HCT116 (cell line): ENCODE data around the gene UNK. TPM values are rescaled to one million over a fixed set of nuclear protein-coding genes. Genes with fewer than 3 reads are reported as not detected.

Experiments
- ATAC-seq: fragments of 200-7000 bp; cut with Tn5 transposase; 2 replicates; pipeline ENCODE4 v1.9.1; 2020; ENCODE audit warnings: mild to moderate bottlenecking, moderate library complexity
- BruUV-seq: library from RNA; stranded (reverse); fragments of 400-500 nt; replicated peaks from 2 replicates; lab custom pipeline; 2021; lab: Mats Ljungman, UMichigan
- CTCF ChIA-PET: fragments of 300-600 bp; sonication (Branson Sonifier 250); formaldehyde crosslinking; loops from one replicate; lab custom pipeline; 2021; ENCODE audit warnings: antibody characterized with exemption; lab: Charles Lee
- POLR2A ChIA-PET: fragments of 300-600, 350-600 bp; sonication (Branson Sonifier 250); formaldehyde crosslinking; loops from one replicate; lab custom pipeline; 2021; ENCODE audit warnings: antibody characterized with exemption; lab: Charles Lee
- RAD21 ChIA-PET, 2 experiments: fragments of 300-600 bp; sonication (Branson Sonifier 250); formaldehyde crosslinking; loops; one replicate each; lab custom pipeline; 2023; ENCODE audit warnings: low total read pairs in 2 of 2; ENCODE audit not compliant: uncharacterized antibody in 2 of 2, unreplicated experiment in 2 of 2, low non-redundant PET in 1 of 2; lab: Charles Lee
- DNase-seq: peaks from one replicate; pipeline ENCODE4 v3.0.0-alpha.2; 2010; ENCODE audit warnings: low read depth, low spot score
- H2AFZ ChIP-seq: fragments of 200-600 bp; shearing (Covaris generic), sonication (generic); 2 replicates; pipeline ENCODE4 v1.6.1; 2017; ENCODE audit warnings: low read depth, mixed run types, mixed read lengths, antibody characterized with exemption, low read length; ENCODE audit not compliant: poor library complexity, severe bottlenecking
- H3K27ac ChIP-seq: 2 replicates; pipeline ENCODE4 v1.5.1; 2012; ENCODE audit warnings: low read depth, low read length
- H3K27me3 ChIP-seq: fragments of 200-600 bp; sonication (generic); 2 replicates; pipeline ENCODE4 v1.6.1; 2016; ENCODE audit warnings: mixed run types, low read length, mixed read lengths; ENCODE audit not compliant: insufficient read depth
- H3K36me3 ChIP-seq, 2 experiments: fragments of 200-500 bp in 1 of 2; fragments of 200-600 bp in 1 of 2; sonication (Bioruptor generic) in 1 of 2; sonication (generic) in 1 of 2; 2 replicates each; pipeline versions ENCODE4 v1.5.1 to v1.6.1; 2014 to 2016; ENCODE audit warnings: low read length in 2 of 2, inconsistent platforms in 1 of 2, mixed read lengths in 1 of 2, mixed run types in 1 of 2; ENCODE audit not compliant: insufficient read depth in 2 of 2, control insufficient read depth in 1 of 2
- H3K4me1 ChIP-seq, 2 experiments: fragments of 200-600 bp in 1 of 2; sonication (generic) in 1 of 2; 2 replicates each; pipeline versions ENCODE4 v1.5.1 to v1.6.1; 2012 to 2017; ENCODE audit warnings: low read length in 2 of 2, inconsistent platforms in 1 of 2, mild to moderate bottlenecking in 1 of 2, mixed read lengths in 1 of 2, mixed run types in 1 of 2, moderate library complexity in 1 of 2; ENCODE audit not compliant: insufficient read depth in 2 of 2, control insufficient read depth in 1 of 2
- H3K4me2 ChIP-seq: fragments of 200-600 bp; sonication (generic); 2 replicates; pipeline ENCODE4 v1.6.1; 2017; ENCODE audit warnings: mixed run types, low read length, mixed read lengths
- H3K4me3 ChIP-seq, 2 experiments: fragments of 200-600 bp in 1 of 2; sonication (generic) in 1 of 2; replicated peaks in 1 of 2; 2 replicates each; pipeline ENCODE4 v1.5.1; 2011 to 2016; ENCODE audit warnings: low read length in 2 of 2, control low read depth in 1 of 2, low read depth in 1 of 2, mild to moderate bottlenecking in 1 of 2, mixed read lengths in 1 of 2, mixed run types in 1 of 2
- H3K79me2 ChIP-seq: fragments of 200-600 bp; sonication (generic); 2 replicates; pipeline ENCODE4 v1.6.1; 2017; ENCODE audit warnings: mild to moderate bottlenecking, mixed run types, low read length, moderate library complexity, mixed read lengths; ENCODE audit not compliant: insufficient read depth
- H3K9ac ChIP-seq: fragments of 200-600 bp; sonication (generic); 2 replicates; pipeline ENCODE4 v1.6.1; 2016; ENCODE audit warnings: low read length, mixed read lengths
- H3K9me2 ChIP-seq: fragments of 200-600 bp; sonication (generic), shearing (Covaris generic); 2 replicates; pipeline ENCODE4 v1.6.1; 2017; ENCODE audit warnings: mixed run types, mild to moderate bottlenecking, moderate library complexity; ENCODE audit not compliant: insufficient read depth
- H3K9me3 ChIP-seq, 2 experiments: fragments of 200-500 bp in 1 of 2; fragments of 200-600 bp in 1 of 2; sonication (Bioruptor generic) in 1 of 2; sonication (generic) in 1 of 2; 2 replicates each; pipeline ENCODE4 v1.6.1; 2014 to 2017; ENCODE audit warnings: low read length in 2 of 2, mixed read lengths in 2 of 2, inconsistent platforms in 1 of 2, low read depth in 1 of 2, mild to moderate bottlenecking in 1 of 2, mixed run types in 1 of 2, moderate library complexity in 1 of 2; ENCODE audit not compliant: control insufficient read depth in 1 of 2, insufficient read depth in 1 of 2
- H4K20me1 ChIP-seq: fragments of 200-600 bp; sonication (generic), shearing (Covaris generic); 2 replicates; pipeline ENCODE4 v1.6.1; 2017; ENCODE audit warnings: mixed run types, mild to moderate bottlenecking, moderate library complexity; ENCODE audit not compliant: insufficient read depth
- CBX3 ChIP-seq: IDR thresholded peaks from 2 replicates; pipeline ENCODE4 v1.6.1; 2012; ENCODE audit warnings: low read depth
- EZH2 ChIP-seq: fragments of 200-600 bp; sonication (generic); IDR thresholded peaks from 2 replicates; pipeline ENCODE4 v1.6.1; 2017; ENCODE audit warnings: antibody characterized with exemption, mixed run types
- EZH2phosphoT487 ChIP-seq: fragments of 200-600 bp; IDR thresholded peaks from 2 replicates; pipeline ENCODE4 v1.6.1; 2018; ENCODE audit warnings: antibody characterized with exemption, borderline replicate concordance
- FOSL1 ChIP-seq: IDR thresholded peaks from 2 replicates; pipeline ENCODE4 v1.6.1; 2012; ENCODE audit warnings: low read depth
- JUND ChIP-seq: IDR thresholded peaks from 2 replicates; pipeline ENCODE4 v1.6.1; 2012
- RAD21 ChIP-seq: IDR thresholded peaks from 2 replicates; pipeline ENCODE4 v1.6.1; 2012; ENCODE audit warnings: low read depth, mild to moderate bottlenecking
- SIN3A ChIP-seq: IDR thresholded peaks from 2 replicates; pipeline ENCODE4 v1.6.1; 2012; ENCODE audit warnings: low read depth
- SP1 ChIP-seq: IDR thresholded peaks from 2 replicates; pipeline ENCODE4 v1.6.1; 2012; ENCODE audit warnings: low read depth
- SRF ChIP-seq: IDR thresholded peaks from 2 replicates; pipeline ENCODE4 v1.6.1; 2012; ENCODE audit warnings: low read depth
- TCF7L2 ChIP-seq: IDR thresholded peaks from 2 replicates; pipeline ENCODE4 v1.7.0; 2011; ENCODE audit warnings: borderline replicate concordance, inconsistent platforms; ENCODE audit not compliant: insufficient read depth, insufficient read length; ENCODE audit errors: extremely low read depth
- YY1 ChIP-seq: IDR thresholded peaks from 2 replicates; pipeline ENCODE4 v1.6.1; 2011; ENCODE audit warnings: low read length, low read depth, moderate library complexity, mild to moderate bottlenecking; ENCODE audit not compliant: insufficient replicate concordance; ENCODE audit errors: extremely low read depth
- ZFX ChIP-seq: fragments of 450-650 bp; IDR thresholded peaks from 2 replicates; pipeline ENCODE4 v1.6.1; 2017
- intact Hi-C: fragments of 100-400 bp; cut with micrococcal nuclease; formaldehyde crosslinking; loops from 2 replicates; pipeline ENCODE4 v1.10.0; 2022
- total RNA-seq: library from RNA; stranded (reverse); gene quantifications from one replicate; pipeline ENCODE4 v1.2.1, GENCODE V29; 2021; ENCODE audit not compliant: unreplicated experiment
- TF ChIP-seq, protein P1 (sequence below): IDR thresholded peaks from 2 replicates; pipeline ENCODE4 v1.6.1; 2011; ENCODE audit warnings: mild to moderate bottlenecking, low read length, moderate library complexity; ENCODE audit not compliant: insufficient replicate concordance; ENCODE audit errors: extremely low read depth
- TF ChIP-seq, protein P2 (sequence below): IDR thresholded peaks from 2 replicates; pipeline ENCODE4 v1.6.1; 2012

The UNK gene
- total RNA-seq, 1 experiment from 2014 or later, result 40.6 TPM

DNA sequence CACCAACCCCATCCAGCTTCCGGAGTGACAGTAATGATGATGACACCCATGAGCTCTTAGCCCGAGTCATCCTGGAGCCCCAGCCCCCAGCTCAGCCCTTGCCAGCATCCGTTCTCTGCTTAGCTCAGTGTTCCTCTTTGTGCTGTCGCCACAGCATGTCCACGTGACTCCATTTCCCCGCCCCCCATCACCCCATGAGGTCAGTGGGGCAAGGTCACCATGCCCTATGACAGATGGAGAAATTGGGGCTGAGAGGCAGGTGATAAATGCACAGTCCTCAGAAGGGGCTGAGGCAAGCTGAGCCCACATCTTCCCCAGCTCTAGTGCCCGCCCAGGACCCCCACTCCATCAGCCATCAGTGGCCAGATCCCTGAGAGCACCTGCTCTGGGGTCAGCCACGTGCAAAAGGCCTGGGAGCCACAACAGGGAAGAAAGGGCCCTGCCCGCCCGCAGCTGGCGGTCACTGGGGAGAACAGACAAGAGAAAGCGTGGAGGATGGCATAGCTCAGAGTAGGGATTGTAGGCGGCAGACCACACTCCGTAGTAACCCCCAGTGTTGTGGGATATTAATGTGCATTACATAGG, 46.3 kb upstream of the UNK start:
- CTCF ChIA-PET, result interaction anchor here (0.9 to 1.8 kb wide), 4 partner anchors 9 to 63 kb away, joined by 3 to 6 read pairs (median 4); no protein-coding TSS in a partner anchor
- no peak overlapping the region for H3K4me2 ChIP-seq

DNA sequence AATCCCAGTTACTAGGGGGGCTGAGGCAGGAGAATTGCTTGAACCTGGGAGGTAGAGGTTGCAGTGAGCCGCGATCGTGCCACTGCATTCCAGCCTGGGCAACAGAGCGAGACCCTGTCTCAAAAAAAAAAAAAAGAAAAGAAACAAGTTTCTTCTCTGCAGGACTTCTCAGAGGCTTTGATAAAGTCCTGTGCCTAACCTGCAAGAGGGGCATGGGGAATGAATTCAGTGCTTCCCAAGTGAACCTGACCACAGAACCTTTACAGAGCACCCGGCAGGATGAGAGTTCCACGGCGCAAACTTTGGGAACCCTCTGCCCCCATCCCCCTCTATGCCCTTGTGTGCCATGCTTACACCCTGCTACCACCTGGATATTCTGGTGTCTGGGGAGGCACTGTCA, 45.4 kb upstream of the UNK start:
- Histone ChIP-seq H3K4me2 (no peak overlapping the region), H2AFZ (no peak overlapping the region), H3K27me3 (no peaks in the 10 kb centered on the region), H3K36me3 (peaks cover 40 to 82% of the 10 kb centered on the region in 2 experiments), H3K4me3 (no peak overlapping the region), H4K20me1 (no peaks in the 10 kb centered on the region)
- intact Hi-C loops, result no loop called here
- TF ChIP-seq YY1 (no peak), SRF (no peak), ZFX (no peak), EZH2 (no peak), SP1 (no peak), CBX3 (no peak), FOSL1 (no peak)
- TF ChIP-seq, protein P1, sequence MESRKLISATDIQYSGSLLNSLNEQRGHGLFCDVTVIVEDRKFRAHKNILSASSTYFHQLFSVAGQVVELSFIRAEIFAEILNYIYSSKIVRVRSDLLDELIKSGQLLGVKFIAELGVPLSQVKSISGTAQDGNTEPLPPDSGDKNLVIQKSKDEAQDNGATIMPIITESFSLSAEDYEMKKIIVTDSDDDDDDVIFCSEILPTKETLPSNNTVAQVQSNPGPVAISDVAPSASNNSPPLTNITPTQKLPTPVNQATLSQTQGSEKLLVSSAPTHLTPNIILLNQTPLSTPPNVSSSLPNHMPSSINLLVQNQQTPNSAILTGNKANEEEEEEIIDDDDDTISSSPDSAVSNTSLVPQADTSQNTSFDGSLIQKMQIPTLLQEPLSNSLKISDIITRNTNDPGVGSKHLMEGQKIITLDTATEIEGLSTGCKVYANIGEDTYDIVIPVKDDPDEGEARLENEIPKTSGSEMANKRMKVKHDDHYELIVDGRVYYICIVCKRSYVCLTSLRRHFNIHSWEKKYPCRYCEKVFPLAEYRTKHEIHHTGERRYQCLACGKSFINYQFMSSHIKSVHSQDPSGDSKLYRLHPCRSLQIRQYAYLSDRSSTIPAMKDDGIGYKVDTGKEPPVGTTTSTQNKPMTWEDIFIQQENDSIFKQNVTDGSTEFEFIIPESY, result no peak
- TF ChIP-seq, all 23 proteins: peak for 0
- H3K9ac ChIP-seq, result no peak overlapping the region
- no peaks in the 10 kb centered on the region for H3K9me3 ChIP-seq
- no peaks in the 10 kb centered on the region; the same call in 1 of the 2 replicates for H3K79me2 ChIP-seq
- RAD21 ChIA-PET, result interaction anchor here in 1 of 2 experiments (1.8 kb wide), 1 partner anchor 9 kb away, joined by 6 read pairs; no protein-coding TSS in a partner anchor
- CTCF ChIA-PET, result interaction anchor here (1.0 to 1.8 kb wide), 2 partner anchors 9 to 56 kb away, joined by 3 to 6 read pairs; no protein-coding TSS in a partner anchor
- no TSS peak for BruUV-seq
- no peak for ATAC-seq
- H3K4me1 ChIP-seq, result no peaks in the 10 kb centered on the region
- no peak overlapping the region for H3K27ac ChIP-seq
- DNase-seq, result no peak
- POLR2A ChIA-PET, result interaction anchor here (1.4 to 1.9 kb wide), 2 partner anchors 8 to 10 kb away, joined by 5 read pairs; no protein-coding TSS in a partner anchor
- H3K9me2 ChIP-seq, result no peaks in the 10 kb centered on the region

More for the DNA sequence above, 46.3 kb upstream of the UNK start:
- Histone ChIP-seq H3K79me2 (no peaks in the 10 kb centered on the region; the same call in 1 of the 2 replicates), H4K20me1 (no peaks in the 10 kb centered on the region), H2AFZ (no peak overlapping the region), H3K9ac (no peak overlapping the region), H3K4me1 (no peaks in the 10 kb centered on the region), H3K4me3 (no peak overlapping the region), H3K9me3 (no peaks in the 10 kb centered on the region), H3K27me3 (no peaks in the 10 kb centered on the region), H3K27ac (no peak overlapping the region), H3K36me3 (peaks cover 46 to 84% of the 10 kb centered on the region in 2 experiments), H3K9me2 (no peaks in the 10 kb centered on the region)
- DNase-seq (no peak), ATAC-seq (no peak)
- BruUV-seq, result TSS peak; percentile 1
- ChIA-PET RAD21 (interaction anchor here in 1 of 2 experiments (1.8 kb wide), 1 partner anchor 10 kb away, joined by 6 read pairs; no protein-coding TSS in a partner anchor), POLR2A (interaction anchor here (0.6 to 1.9 kb wide), 5 partner anchors 9 to 449 kb away, joined by 3 to 5 read pairs (median 5); partner anchors contain the start of genes ITGB4 and SLC25A19)
- intact Hi-C loops, result no loop called here
- TF ChIP-seq JUND, result no peak
- no peak for TF ChIP-seq TCF7L2
- TF ChIP-seq YY1, result no peak
- TF ChIP-seq SRF, result no peak
- no peak for TF ChIP-seq RAD21
- no peak for TF ChIP-seq FOSL1
- TF ChIP-seq, protein P2, sequence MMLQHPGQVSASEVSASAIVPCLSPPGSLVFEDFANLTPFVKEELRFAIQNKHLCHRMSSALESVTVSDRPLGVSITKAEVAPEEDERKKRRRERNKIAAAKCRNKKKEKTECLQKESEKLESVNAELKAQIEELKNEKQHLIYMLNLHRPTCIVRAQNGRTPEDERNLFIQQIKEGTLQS, result no peak
- no peak for TF ChIP-seq ZFX
- no peak for TF ChIP-seq SIN3A
- no peak for TF ChIP-seq EZH2phosphoT487
- no peak for TF ChIP-seq CBX3
